ENCODE data around the gene KLK7. TPM values are rescaled to one million over a fixed set of nuclear protein-coding genes. Genes with fewer than 3 reads are reported as not detected.
"Not testable (repeated sequence)": the region's sequence is repeated elsewhere in the genome, so short reads cannot be mapped to it uniquely, and the experiment has no call there.

The KLK7 gene
- total RNA-seq, 1 donor from 2014 or later: not detected

DNA sequence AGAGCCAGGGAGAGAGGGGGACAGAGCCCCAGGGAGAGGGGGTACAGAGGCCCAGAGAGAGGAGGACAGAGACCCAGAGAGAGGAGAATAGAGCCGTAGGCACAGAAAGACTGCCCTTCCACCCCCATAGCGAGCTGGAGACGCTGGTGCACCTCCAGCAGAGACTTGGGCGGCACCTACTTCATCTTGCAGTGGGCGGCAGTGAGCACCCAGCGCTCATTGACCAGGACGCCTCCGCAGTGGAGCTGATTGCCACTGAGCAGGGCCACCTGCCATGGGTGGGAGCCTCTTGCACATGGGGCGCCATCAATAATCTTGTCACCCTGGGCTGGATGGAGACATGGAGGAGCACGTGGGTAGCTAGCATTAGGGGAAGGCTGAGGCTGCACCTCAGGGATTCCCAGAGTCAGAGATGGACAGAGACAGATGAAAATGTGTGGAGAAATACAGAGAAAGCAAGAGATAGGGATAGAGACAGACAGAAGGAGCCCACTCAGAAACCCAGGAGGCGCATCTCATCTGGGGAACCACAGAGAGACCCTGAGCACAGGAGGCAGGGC is 2.0 kb downstream of the KLK7 start:
- H3K27me3 Mint-ChIP-seq (ENCODE audit: insufficient read depth): peaks cover 17% of the 10 kb centered on the region
- DNase-seq (ENCODE audit: low spot score): no peak
- H3K4me1 Mint-ChIP-seq (ENCODE audit: low read depth): no peaks in the 10 kb centered on the region
- no peaks in the 10 kb centered on the region for H3K36me3 Mint-ChIP-seq (ENCODE audit: low read depth)
- no peak overlapping the region for H3K27ac Mint-ChIP-seq
- intact Hi-C loops (cut with micrococcal nuclease): no loop called here
- H3K4me3 Mint-ChIP-seq: no peak overlapping the region
- no peaks in the 10 kb centered on the region for H3K9me3 Mint-ChIP-seq

DNA sequence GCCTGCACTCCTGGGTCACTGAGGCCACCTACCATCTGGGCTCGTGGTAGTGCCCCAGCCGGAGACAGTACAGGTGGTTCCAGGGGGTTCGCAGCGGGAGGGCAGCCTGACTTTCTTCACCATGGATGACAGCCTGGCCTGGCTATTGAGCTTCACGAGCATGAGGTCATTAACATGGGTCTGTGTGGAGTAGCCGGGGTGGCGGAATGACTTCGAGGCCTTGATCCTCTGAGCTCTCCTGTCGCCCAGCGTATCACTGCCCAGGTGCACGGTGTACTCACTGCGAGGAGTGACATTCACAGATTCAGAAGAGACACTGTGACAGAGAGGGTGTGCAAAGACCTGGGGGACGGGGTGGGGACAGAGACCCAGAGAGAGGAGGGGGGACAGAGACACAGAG is 3.5 kb downstream of the KLK7 start:
- Mint-ChIP-seq H3K9me3 (no peaks in the 10 kb centered on the region), H3K27me3 (ENCODE audit: insufficient read depth) (peaks cover 14% of the 10 kb centered on the region), H3K4me3 (no peak overlapping the region), H3K4me1 (ENCODE audit: low read depth) (no peaks in the 10 kb centered on the region), H3K27ac (no peak overlapping the region), H3K36me3 (ENCODE audit: low read depth) (no peaks in the 10 kb centered on the region)
- no peak for DNase-seq (ENCODE audit: low spot score)
- intact Hi-C loops (cut with micrococcal nuclease): no loop called here

DNA sequence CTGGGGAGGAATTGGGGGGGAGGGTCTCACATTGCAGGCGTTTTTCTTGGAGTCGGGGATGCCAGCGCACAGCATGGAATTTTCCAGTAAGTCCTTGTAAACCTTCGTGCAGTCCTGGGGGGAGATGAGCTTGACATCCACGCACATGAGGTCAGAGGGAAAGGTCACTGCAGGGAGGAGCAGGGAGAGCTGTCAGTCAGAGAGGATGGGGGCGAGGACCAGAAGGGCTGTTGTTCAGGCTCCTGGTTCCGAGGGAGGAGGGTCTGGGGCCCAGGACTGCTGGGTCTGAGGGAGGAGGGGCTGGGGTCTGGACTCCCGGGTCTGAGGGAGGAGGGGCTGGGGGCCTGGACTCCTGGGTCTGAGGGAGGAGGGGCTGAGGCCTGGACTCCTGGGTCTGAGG is 4.0 kb downstream of the KLK7 start:
- no peak for DNase-seq (ENCODE audit: low spot score)
- Mint-ChIP-seq H3K9me3 (no peaks in the 10 kb centered on the region), H3K36me3 (ENCODE audit: low read depth) (no peaks in the 10 kb centered on the region), H3K4me3 (no peak overlapping the region), H3K27me3 (ENCODE audit: insufficient read depth) (peaks cover 12% of the 10 kb centered on the region), H3K4me1 (ENCODE audit: low read depth) (no peaks in the 10 kb centered on the region), H3K27ac (no peak overlapping the region)
- intact Hi-C loops (cut with micrococcal nuclease): no loop called here

DNA sequence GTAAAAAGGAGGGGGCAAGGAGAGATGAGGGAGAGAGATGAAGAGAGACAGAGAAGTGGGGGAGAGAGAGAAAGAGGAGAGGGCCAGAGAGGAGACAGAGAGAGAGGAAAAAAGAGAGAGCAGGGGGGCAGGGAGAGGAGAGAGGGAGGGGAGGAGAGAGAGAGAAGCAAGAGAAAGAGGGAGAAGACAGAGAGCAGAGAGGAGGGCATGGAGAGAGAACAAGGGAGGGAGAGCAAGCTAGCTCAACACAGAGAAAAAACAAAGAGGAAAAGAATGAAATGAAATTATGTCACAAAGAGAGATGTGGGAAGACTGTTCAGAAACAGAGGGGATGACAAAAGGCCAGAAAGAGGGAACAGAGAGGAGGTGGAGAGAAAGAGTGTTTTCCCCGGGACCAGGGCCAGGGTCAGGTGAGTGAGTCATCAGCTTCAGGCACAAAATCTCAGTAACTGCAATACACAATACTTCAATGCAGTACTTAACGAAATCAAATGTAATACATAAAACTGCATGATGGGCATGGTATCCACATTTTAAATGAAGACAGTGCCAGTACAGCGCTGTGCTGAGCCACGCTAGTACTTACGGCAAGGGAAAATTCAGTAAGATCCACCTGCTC is 4.8 kb downstream of the KLK7 start:
- Mint-ChIP-seq H3K27me3 (ENCODE audit: insufficient read depth) (peaks cover 12% of the 10 kb centered on the region), H3K4me3 (no peak overlapping the region), H3K36me3 (ENCODE audit: low read depth) (no peaks in the 10 kb centered on the region), H3K27ac (no peak overlapping the region), H3K9me3 (no peaks in the 10 kb centered on the region), H3K4me1 (ENCODE audit: low read depth) (no peaks in the 10 kb centered on the region)
- DNase-seq (ENCODE audit: low spot score): no peak
- intact Hi-C loops (cut with micrococcal nuclease): no loop called here

DNA sequence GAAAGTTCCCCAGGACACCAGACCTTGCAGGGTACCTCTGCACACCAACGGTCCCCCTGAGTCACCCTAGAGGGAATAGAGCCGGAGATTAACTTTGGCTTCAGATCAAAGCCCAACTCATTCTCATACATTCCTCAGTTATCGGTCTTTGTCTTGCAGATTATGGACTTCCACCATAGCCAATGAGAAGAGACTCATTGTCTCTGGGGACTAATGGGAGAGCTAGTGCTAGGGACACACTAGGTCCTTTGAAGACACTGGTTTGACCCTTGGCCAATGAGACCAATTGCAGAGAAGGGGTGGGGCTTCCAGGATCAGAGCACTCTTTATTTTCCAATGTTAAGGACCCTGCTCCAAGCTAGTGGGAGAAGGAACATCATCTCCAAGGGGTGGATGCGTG is 6.1 kb downstream of the KLK7 start:
- no peak overlapping the region for H3K4me3 Mint-ChIP-seq
- no peaks in the 10 kb centered on the region for H3K4me1 Mint-ChIP-seq (ENCODE audit: low read depth)
- intact Hi-C loops (cut with micrococcal nuclease): no loop called here
- peaks cover 12% of the 10 kb centered on the region for H3K27me3 Mint-ChIP-seq (ENCODE audit: insufficient read depth)
- H3K27ac Mint-ChIP-seq: no peak overlapping the region
- H3K9me3 Mint-ChIP-seq: no peaks in the 10 kb centered on the region
- no peak for DNase-seq (ENCODE audit: low spot score)
- no peaks in the 10 kb centered on the region for H3K36me3 Mint-ChIP-seq (ENCODE audit: low read depth)

DNA sequence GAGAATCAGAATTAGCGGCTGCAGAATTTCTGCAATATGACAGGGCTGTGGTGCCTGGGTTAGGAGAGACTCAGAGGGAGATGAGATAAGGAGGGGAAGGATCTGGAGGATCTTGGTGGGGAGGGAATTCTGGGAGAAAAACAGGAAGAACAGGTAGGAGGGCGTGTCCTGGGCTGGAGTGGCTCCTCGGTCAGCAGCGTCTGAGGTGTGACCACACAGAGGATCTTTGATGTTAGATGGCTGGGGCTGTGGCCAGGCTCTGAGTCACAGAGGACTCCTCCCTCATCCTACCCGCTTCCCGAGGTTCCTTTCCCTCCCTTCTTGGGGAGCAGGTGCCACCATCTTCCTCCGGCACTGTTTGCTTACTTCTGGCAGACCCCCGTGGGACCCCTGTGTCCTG is 8.0 kb downstream of the KLK7 start:
- Mint-ChIP-seq H3K4me1 (ENCODE audit: low read depth) (no peaks in the 10 kb centered on the region), H3K27me3 (ENCODE audit: insufficient read depth) (peaks cover 12% of the 10 kb centered on the region), H3K9me3 (no peaks in the 10 kb centered on the region), H3K36me3 (ENCODE audit: low read depth) (no peaks in the 10 kb centered on the region), H3K27ac (no peak overlapping the region), H3K4me3 (no peak overlapping the region)
- intact Hi-C loops (cut with micrococcal nuclease): no loop called here
- no peak for DNase-seq (ENCODE audit: low spot score)

DNA sequence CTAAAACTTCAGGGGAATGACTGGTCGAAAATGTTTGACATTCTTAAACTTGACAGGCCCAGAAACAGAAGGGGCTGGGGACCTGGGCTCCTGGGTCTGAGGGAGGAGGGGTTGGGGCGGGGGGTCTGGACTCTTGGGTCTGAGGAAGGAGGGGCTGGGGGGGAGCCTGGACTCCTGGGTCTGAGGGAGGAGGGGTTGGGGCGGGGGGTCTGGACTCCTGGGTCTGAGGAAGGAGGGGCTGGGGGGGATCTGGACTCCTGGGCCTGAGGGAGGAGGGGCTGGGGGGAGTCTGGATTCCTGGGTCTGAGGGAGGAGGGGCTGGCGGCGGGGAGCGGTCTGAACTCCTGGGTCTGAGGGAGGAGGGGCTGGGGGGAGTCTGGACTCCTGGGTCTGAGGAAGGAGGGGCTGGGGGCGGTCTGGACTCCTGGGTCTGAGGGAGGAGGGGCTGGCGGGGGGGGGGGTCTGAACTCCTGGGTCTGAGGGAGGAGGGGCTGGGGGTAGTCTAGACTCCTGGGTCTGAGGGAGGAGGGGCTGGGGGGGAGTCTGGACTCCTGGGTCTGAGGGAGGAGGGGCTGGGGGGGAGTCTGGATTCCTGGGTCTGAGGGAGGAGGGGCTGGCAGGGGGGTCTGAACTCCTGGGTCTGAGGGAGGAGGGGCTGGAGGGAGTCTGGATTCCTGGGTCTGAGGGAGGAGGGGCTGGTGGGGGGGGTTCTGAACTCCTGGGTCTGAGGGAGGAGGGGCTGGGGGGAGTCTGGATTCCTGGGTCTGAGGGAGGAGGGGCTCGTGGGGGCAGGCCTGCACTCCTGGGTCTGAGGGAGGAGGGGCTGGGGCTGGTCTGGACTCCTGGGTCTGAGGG is 8.8 kb downstream of the KLK7 start:
- intact Hi-C loops (cut with micrococcal nuclease): no loop called here
- Mint-ChIP-seq H3K27ac (no peak overlapping the region), H3K27me3 (ENCODE audit: insufficient read depth) (peaks cover 12% of the 10 kb centered on the region), H3K4me1 (ENCODE audit: low read depth) (no peaks in the 10 kb centered on the region), H3K4me3 (no peak overlapping the region), H3K36me3 (ENCODE audit: low read depth) (no peaks in the 10 kb centered on the region), H3K9me3 (no peaks in the 10 kb centered on the region)
- no peak for DNase-seq (ENCODE audit: low spot score)

DNA sequence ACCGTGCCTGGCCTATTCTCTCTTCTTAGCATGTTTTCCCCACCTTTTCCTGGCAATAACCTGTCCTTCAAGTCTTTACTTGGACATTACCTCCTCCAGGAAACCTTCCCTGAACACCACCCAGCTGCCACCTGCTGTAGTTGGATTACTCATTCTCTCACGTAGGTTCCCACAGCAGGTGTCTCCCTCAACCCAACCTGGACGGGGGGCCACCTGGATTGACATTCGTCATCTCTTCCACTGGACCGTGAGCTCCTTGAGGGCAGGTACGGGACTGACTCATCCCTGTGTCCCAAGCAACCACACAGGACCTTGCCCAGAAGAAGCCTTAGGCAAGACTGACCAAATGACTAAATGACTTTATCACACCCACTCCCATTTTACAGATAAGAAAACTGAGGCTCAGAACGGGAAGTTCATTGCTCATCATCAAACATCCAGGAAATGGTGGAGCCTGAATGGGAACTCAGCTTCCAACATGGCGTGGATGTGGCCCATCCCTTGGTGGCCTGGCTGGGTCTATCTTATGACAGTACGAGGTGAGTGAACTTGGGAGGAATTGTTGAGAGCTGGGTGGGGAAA is 10.8 kb downstream of the KLK7 start:
- Mint-ChIP-seq H3K36me3 (ENCODE audit: low read depth) (no peaks in the 10 kb centered on the region), H3K4me3 (no peak overlapping the region), H3K9me3 (no peaks in the 10 kb centered on the region), H3K27me3 (ENCODE audit: insufficient read depth) (peaks cover 9% of the 10 kb centered on the region), H3K27ac (no peak overlapping the region), H3K4me1 (ENCODE audit: low read depth) (no peaks in the 10 kb centered on the region)
- intact Hi-C loops (cut with micrococcal nuclease): no loop called here
- DNase-seq (ENCODE audit: low spot score): no peak

DNA sequence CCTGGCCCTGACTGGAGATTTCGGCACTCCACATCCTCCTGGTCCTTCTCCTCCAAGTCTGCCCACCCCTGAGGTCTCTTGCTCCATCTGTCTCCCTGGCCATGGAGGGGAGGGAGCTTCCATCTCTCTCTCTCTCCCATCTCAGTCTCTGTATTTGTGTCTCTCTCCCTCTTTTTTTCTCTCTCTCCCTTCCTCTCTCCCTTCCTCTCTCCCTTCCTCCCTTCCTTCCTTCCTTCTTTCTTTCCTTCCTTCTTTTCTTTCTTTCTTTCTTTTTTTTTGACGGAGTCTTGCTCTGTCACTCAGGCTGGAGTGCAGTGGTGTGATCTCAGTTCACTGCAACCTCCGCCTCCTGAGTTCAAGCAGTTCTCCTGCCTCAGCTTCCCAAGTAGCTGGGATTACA is 13.9 kb downstream of the KLK7 start:
- H3K27me3 Mint-ChIP-seq (ENCODE audit: insufficient read depth); H3K36me3 Mint-ChIP-seq (ENCODE audit: low read depth); H3K4me1 Mint-ChIP-seq (ENCODE audit: low read depth); intact Hi-C loops (cut with micrococcal nuclease); H3K4me3 Mint-ChIP-seq; H3K9me3 Mint-ChIP-seq; DNase-seq (ENCODE audit: low spot score); H3K27ac Mint-ChIP-seq: not testable (repeated sequence)

DNA sequence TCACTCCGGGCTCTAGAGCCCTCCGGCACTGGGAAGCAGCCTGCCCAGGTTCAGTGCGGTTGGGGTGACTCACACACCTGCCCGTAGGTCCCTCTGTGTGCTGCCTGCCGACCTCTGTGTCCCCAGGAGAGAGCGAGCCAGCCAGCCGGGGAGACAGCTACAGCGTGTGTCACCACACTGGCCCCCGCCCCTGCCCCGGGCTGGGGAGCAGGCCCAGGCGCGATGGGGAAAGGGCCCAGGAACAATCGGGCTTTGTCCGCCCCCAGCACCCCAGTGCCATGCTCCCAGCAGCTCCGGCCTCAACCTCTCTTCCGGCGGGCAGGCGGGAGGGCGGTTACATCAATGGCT is 14.3 kb downstream of the KLK7 start, which contains the start of gene KLK6:
Gene KLK6 (minus strand): TSS at position 179 of the 348 bp plus-strand sequence. CDS start 1,487 bp downstream, outside the sequence.
- H3K9me3 Mint-ChIP-seq: no peaks in the 10 kb centered on the region
- intact Hi-C loops (cut with micrococcal nuclease): no loop called here
- no peak within 1 kb of the TSS for H3K4me3 Mint-ChIP-seq

DNA sequence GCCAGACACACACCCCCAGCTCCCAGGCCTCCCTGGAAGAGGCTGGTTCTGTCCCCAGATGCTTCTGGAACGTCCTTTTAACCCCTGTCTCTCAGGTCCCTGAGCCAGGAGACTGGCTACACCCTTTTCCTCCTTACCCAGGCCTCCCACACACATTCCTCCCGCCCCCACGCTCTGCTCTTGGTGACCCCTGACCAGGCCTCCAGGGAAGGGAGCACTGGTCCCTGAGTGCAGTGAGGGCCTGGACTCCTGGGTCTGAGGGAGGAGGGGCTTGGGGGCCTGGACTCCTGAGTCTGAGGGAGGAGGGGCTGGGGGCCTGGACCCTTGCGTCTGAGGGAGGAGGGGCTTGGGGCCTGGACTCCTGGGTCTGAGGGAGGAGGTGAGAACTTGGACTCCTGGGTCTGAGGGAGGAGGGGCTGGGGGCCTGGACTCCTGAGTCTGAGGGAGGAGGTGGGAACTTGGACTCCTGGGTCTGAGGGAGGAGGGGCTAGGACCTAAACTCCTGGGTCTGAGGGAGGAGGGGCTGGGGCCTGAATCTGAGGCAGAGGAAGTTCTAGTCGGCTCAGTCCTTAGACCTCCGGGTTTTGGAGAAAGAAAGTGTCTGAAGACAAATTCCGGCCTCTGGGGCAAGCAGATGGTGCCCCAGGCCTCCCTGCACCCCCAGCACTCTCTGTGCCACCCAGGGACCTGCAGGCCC is 14.9 kb downstream of the KLK7 start:
- H3K27me3 Mint-ChIP-seq (ENCODE audit: insufficient read depth): no peaks in the 10 kb centered on the region
- H3K27ac Mint-ChIP-seq: no peak overlapping the region
- DNase-seq (ENCODE audit: low spot score): no peak
- intact Hi-C loops (cut with micrococcal nuclease): no loop called here
- H3K4me1 Mint-ChIP-seq (ENCODE audit: low read depth): no peaks in the 10 kb centered on the region
- no peak overlapping the region for H3K4me3 Mint-ChIP-seq
- H3K36me3 Mint-ChIP-seq (ENCODE audit: low read depth): no peaks in the 10 kb centered on the region
- H3K9me3 Mint-ChIP-seq: no peaks in the 10 kb centered on the region

More for the DNA sequence above, 14.3 kb downstream of the KLK7 start, which contains the start of gene KLK6:
- H3K27ac Mint-ChIP-seq: no peak within 1 kb of the TSS
- H3K36me3 Mint-ChIP-seq (ENCODE audit: low read depth): no peaks in the 10 kb centered on the region
- no peaks in the 10 kb centered on the region for H3K4me1 Mint-ChIP-seq (ENCODE audit: low read depth)
- no peak for DNase-seq (ENCODE audit: low spot score)
- H3K27me3 Mint-ChIP-seq (ENCODE audit: insufficient read depth): no peaks in the 10 kb centered on the region

DNA sequence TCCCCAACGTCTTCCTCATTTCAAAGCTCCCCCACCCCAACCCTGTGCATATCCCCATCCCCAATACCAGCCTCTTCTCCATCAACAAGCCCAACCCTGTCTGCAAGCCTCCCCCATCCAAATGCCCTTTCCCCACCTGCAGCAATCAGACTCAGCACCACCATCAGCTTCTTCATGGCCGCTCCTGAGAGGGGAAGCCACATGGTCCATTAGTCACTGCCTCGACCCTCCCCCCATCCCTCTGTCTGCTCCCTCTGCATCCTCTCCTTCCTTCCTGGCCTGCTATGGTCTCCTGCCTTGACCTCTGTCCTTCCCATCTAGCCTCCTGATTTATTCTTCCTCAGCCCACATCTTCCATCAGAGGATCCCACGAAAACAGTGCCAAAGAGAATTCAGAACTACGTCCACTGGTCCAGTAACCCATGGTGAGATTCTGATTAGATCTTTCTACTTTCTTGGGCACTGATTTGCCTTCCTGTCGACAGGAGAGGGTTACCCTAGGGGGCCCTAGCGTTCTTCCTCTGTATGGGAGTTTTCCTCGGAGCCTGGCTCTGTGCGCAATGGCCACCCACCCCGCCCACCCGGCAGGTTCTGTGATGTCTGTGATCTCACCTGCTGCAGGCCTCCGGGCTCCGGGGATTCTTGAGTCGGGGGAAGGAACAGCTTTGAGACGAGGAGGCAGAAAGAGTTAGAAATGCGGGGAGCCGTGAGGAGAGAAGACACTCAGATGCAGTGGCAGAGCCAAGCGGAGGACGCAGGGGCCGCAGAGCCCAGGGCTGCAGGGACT is 15.6 kb downstream of the KLK7 start:
- no peaks in the 10 kb centered on the region for H3K4me1 Mint-ChIP-seq (ENCODE audit: low read depth)
- H3K36me3 Mint-ChIP-seq (ENCODE audit: low read depth): no peaks in the 10 kb centered on the region
- DNase-seq (ENCODE audit: low spot score): no peak
- H3K27ac Mint-ChIP-seq: no peak overlapping the region
- H3K4me3 Mint-ChIP-seq: no peak overlapping the region
- intact Hi-C loops (cut with micrococcal nuclease): no loop called here
- no peaks in the 10 kb centered on the region for H3K9me3 Mint-ChIP-seq
- no peaks in the 10 kb centered on the region for H3K27me3 Mint-ChIP-seq (ENCODE audit: insufficient read depth)

All from activated T-helper 1 cell treated with anti-CD3 and anti-CD28 coated beads, Interleukin-12 subunit alpha, Interleukin-12 subunit beta, Interleukin-2, Interleukin-4 antibody, amounts not matched to agents 30 ng/mL and 10 ng/mL and 1 ng/mL, durations not matched to agents 14 hours and 24 hours and 36 hours (primary cell).